GM18499 (cell line): Measurements from ENCODE around the gene SLITRK2.

ENCODE experiments used
- ATAC-seq: cut with Tn5 transposase; IDR thresholded peaks from one replicate; pipeline ENCODE4 v1.9.1; 2021; ENCODE audit warnings: moderate number of reproducible peaks; ENCODE audit not compliant: insufficient read depth, unreplicated experiment

Gene SLITRK2

DNA sequence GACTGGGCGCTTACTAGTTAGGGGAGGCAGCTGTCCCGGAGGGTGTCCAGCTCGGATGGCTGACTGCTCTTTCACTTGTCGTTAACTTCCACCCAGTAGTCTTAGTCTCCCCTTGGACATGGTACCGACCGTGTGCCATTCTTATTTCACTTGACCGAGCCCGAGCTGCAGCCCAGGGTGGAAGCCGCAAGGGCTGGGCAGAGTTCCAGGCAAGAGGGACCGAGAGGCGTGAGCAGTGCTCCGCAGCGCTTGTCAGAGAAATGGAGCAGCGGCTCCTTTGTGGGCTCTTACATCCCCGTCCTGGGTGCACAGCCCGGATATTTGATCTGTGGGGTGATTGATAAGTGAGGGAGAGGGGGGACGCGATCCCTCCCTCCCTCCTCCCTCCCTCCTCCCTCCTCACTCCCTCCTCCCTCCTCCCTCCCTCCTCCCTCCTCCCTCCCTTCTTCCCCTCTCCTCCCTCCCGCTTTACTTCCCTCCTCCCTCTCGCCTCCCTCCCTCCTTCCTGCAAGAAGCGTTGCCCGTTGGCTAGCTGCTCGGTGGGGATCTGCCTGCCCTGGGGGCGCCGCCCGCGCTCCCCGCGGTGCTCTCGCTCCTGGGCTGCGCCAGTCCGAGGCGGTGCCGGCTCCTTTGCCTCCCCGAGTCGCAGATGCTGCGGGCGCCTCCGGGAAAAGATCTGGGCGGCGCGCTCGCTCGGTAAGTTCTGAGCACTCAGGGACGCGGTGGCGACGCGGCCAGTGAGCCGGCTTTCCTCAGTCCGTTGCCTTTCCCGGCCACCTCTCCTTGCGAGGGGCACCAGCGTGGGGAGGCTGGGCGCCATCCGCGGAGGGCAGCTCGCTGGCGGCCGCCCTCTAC lies at the start of gene SLITRK2:
SLITRK2 (plus strand) TSS at position 499 of the 855 bp plus-strand sequence. CDS start 4,597 bp downstream, outside the sequence.
- no peak for ATAC-seq

DNA sequence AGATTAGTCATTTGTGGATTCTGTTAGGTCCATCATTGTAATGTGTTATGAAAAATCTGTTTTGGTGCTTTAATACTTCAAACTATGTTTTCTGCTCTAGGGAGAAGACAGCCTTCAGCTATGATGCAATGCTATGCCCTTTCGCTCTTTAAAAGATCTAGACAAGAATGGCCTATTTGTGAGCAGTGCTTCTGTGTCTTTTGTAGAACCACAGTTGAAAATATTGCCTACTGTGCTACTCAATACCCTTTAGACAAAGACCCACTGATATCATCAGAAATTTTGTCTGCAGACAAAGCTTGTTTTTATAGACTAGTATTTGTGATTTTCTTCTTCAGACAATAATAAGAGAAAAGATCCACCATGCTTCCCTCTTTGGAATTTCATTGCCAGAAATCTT lies 44.6 kb upstream of the SLITRK2 start:
- ATAC-seq, result no peak

DNA sequence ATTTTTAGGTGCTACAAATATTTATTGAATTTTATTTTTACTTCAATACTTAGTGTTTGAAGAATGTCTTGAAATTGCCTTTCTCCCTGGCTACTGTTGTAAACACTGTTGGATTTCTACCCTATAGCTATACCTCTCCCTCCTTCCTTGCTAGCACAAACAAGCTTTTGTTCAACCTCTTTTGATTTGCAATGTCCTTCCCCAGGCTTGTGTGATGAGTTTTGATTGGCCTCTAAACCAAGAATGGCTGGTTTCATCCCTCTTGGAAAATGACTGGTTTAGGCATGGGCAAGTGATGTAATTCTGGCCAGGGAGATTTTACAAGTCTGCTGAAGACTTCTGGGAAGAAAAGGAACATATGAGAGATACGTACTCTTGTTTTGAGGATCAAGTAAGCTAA lies 25.3 kb upstream of the SLITRK2 start:
- ATAC-seq, result no peak

GRCh38 chrX:145803508-145803907 lies 14.1 kb upstream of the SLITRK2 start:
- ATAC-seq, result no peak

- ATAC-seq, result no peak
These were observed 4.5 kb upstream of the SLITRK2 start for GRCh38 chrX:145813081-145813480.

- no peak for ATAC-seq
These were observed 871 bp upstream of the SLITRK2 start for GRCh38 chrX:145816601-145817315.

GRCh38 chrX:145818186-145819113 lies 821 bp downstream of the SLITRK2 start:
- ATAC-seq, result no peak

- ATAC-seq, result no peak
These were observed 3.2 kb downstream of the SLITRK2 start for GRCh38 chrX:145820825-145821224.

DNA sequence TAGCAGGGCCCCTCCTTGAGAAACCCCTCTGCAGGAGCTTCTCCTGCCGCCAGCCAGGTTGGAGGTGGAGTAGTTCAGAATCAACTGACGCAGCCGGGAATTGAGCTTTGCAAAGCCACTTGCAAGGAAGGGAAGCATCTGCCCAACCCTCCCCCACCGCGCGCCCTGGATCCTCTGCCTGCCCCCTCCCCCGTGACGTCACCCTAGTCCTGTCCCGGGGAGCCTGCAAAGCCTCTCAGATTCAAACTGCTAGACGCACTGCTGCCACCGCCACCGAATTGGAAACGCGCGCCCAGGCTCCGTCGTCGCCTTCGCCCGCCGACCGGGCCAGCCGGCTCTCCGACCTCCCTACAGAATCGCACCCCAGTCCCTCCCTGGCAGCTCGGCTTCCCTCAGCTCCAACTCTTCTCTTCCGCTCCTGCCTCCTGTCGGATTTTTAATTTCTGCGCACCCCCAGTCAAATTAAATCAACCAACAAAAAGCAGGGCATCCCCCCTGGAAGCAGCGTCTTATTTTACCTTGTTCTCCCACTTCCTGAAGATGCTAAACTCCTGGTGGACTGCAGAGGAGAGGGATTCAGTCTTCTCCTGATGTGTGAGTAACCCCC lies 3.8 kb downstream of the SLITRK2 start:
- ATAC-seq, result no peak

GRCh38 chrX:145821898-145822571 lies 4.4 kb downstream of the SLITRK2 start:
- no peak for ATAC-seq

DNA sequence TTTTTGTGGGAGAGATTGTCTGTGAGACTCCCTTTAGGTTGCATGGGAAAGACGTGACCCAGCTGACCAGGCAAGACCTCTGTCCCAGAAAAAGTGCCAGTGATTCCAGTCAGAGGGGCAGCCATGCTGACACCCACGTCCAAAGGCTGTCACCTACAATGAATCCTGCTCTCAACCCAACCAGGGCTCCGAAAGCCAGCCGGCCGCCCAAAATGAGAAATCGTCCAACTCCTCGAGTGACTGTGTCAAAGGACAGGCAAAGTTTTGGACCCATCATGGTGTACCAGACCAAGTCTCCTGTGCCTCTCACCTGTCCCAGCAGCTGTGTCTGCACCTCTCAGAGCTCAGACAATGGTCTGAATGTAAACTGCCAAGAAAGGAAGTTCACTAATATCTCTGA lies 5.5 kb downstream of the SLITRK2 start:
- ATAC-seq, result no peak

GRCh38 chrX:145825896-145826295 lies 8.3 kb downstream of the SLITRK2 start:
- no peak for ATAC-seq

DNA sequence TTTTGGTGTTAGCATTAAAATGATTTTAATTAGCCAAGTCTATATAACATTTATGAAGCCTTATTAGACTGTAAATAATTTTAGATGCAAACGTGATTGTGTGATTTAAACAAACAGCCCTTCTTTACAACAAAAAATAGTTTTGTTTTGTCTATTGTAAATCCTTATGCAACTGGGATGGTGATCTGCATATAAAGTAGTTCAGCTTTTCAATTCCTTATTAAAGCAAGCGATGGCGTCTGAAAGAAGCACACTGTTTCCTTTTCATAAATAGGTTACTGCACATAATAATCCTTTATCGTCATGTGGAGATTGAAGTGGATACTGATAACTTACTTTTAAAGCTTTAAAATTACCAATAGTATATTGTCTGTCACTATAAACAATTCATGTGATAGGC lies 8.8 kb downstream of the SLITRK2 start:
- no peak for ATAC-seq

GRCh38 chrX:145832796-145833195 lies 15.2 kb downstream of the SLITRK2 start:
- ATAC-seq, result no peak

- ATAC-seq, result no peak
These were observed 22.9 kb downstream of the SLITRK2 start for GRCh38 chrX:145840531-145840930.

DNA sequence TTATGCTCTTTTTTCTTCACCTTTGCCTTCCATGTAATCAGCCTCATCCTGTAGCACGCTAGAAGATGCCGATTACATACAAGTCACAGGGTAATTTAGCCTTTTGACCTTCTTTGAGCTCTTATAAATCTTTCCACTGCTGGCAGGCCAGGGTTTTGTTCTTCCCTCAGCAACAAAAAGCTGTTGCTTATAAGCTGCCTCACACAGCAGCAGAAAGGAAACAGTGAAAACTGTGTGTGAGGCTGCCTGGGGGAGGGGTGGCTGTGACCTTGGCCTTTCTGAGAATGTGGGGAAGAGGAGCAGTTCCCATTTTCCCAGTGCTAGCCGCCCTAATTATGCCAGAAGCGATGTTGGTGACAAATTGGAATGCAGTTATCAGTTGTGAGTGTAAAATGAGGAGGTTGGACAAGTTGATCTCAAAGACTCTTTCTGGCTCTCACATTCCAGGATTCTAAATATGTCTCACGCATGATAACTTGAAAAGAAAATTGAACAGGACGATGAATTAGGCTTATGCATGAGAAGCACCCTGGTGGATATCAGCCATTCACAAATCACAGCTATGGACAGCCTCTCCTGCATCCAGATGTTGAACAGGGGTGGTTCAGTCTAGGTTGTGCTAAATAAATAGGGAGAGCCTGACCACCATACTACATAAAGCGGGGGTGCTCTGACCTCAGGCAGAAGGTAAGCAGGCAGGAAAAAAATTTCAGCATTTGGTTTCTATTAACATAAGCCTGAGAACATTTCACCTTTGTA lies 25.7 kb downstream of the SLITRK2 start:
- ATAC-seq, result no peak

GRCh38 chrX:145844886-145845285 lies 27.3 kb downstream of the SLITRK2 start:
- no peak for ATAC-seq

- ATAC-seq, result no peak
These were observed 30.8 kb downstream of the SLITRK2 start for GRCh38 chrX:145848448-145848847.

GRCh38 chrX:145848857-145849256 lies 31.2 kb downstream of the SLITRK2 start:
- no peak for ATAC-seq
